ENCODE results near the gene MRPS27. TPM values are rescaled to one million over a fixed set of nuclear protein-coding genes. Genes with fewer than 3 reads are reported as not detected.

The MRPS27 gene
- total and polyA plus RNA-seq, 9 of the 15 experiments (the other 6 are each of a cell fraction or from before 2014, with no cell fraction given) = 73.6 to 144 (median 106) TPM

DNA sequence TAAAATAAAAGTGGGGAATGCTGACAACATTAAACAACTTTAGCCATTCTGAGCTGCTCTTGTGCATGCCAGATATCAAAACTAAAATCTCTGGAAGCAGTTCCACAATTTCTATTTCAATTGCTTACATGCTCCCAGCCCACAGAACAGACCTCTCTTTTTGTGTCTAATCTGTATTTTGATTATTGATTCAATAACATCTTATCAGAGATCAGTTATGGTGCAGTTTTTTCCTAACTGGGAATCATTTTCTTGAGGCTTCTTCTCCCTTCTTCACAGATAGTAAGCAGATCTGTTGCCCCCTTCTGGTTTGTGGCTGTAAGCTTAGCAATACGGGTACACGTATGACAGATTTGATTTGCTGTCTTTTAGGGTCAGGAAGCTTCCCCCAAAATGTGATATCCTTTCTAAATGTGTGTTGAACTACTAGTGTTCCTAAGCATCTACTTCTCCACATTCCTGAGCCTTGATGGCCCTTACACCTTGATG, 39.4 kb downstream of the MRPS27 start:
- FAIRE-seq (peak; percentile 59), DNase-seq (ENCODE audit: extremely low read depth in 1 of 4, low spot score in 3 of 4) (peak; percentile 38 to 62 (median 46)), ATAC-seq (peak; percentile 81)
- Histone ChIP-seq H3K4me1 (replicated peaks in 1 of 2; ENCODE audit: control insufficient read depth in 2 of 2, insufficient read depth in 2 of 2, low read length in 2 of 2) (peaks cover 7 to 33% of the 10 kb centered on the region in 2 experiments; a peak in 3 of 5 replicates), H2AFZ (ENCODE audit: low read depth, low read length) (no peak overlapping the region), H3K27ac (ENCODE audit: extremely low read depth, low read depth, low read length) (peak overlapping the region; percentile 73; the same call in 2 of the 3 replicates), H3K9me1 (ENCODE audit: control insufficient read depth, insufficient read depth, low read length) (no peaks in the 10 kb centered on the region), H3K27me3 (ENCODE audit: control insufficient read depth in 2 of 2, insufficient read depth in 2 of 2, low read length in 2 of 2) (no peaks in the 10 kb centered on the region), H3K4me3 (no peak overlapping the region), H3K9ac (ENCODE audit: insufficient read depth in 1 of 2, low read depth in 2 of 2, low read length in 2 of 2) (no peak overlapping the region), H3K79me2 (ENCODE audit: control insufficient read depth, insufficient read depth, low read length) (peaks cover 32% of the 10 kb centered on the region), H3K9me3 (replicated peaks; ENCODE audit: control insufficient read depth, insufficient read depth, low read depth, low read length) (no peaks in the 10 kb centered on the region), H3K36me3 (ENCODE audit: control insufficient read depth, insufficient read depth, low read length) (peaks cover 51% of the 10 kb centered on the region), H4K20me1 (replicated peaks; ENCODE audit: control insufficient read depth, insufficient read depth, low read length) (no peaks in the 10 kb centered on the region), H3K4me2 (ENCODE audit: insufficient read depth, low read length) (no peak overlapping the region; the same call in 1 of the 2 replicates)
- in situ Hi-C loops (cut with MboI) = no loop called here
- ChIA-PET POLR2A (interaction anchor here (0.6 to 3.1 kb wide), 8 partner anchors 12 to 496 kb away, joined by 3 to 17 read pairs (median 4); no protein-coding TSS in a partner anchor), CTCF (ENCODE audit: low intra/inter-chr PET ratio) (no interaction called here)
- intact Hi-C loops (cut with micrococcal nuclease) = loop anchor here (5.0 kb wide), 1 partner anchor 48 kb away; no protein-coding TSS in a partner anchor
- BruUV-seq (replicated peaks) = no TSS peak
- 13% methylated on average over 2 of the region's 2 CpGs for WGBS (ENCODE audit: insufficient coverage, low coverage, missing lambda C conversion rate)
- TF ChIP-seq, protein P1, sequence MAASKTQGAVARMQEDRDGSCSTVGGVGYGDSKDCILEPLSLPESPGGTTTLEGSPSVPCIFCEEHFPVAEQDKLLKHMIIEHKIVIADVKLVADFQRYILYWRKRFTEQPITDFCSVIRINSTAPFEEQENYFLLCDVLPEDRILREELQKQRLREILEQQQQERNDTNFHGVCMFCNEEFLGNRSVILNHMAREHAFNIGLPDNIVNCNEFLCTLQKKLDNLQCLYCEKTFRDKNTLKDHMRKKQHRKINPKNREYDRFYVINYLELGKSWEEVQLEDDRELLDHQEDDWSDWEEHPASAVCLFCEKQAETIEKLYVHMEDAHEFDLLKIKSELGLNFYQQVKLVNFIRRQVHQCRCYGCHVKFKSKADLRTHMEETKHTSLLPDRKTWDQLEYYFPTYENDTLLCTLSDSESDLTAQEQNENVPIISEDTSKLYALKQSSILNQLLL (CRISPR knock-in tag; IDR thresholded peaks at IDR 0.05; ENCODE audit: borderline replicate concordance) = no peak
- peak in 1 of 2 experiments; percentile 20; a peak in 1 of 4 replicates for TF ChIP-seq MAZ (CRISPR knock-in tag; conservative IDR thresholded peaks at IDR 0.05 in 1 of 2, IDR thresholded peaks at IDR 0.05 in 1 of 2)
- TF ChIP-seq RAD21 (CRISPR knock-in tag; conservative IDR thresholded peaks at IDR 0.05 in 1 of 2, IDR thresholded peaks at IDR 0.05 in 1 of 2) = peak; percentile 44 to 58; a peak in 3 of 4 replicates
- no peak for TF ChIP-seq FOXM1 (IDR thresholded peaks at IDR 0.05; ENCODE audit: low read depth)
- TF ChIP-seq FOXM1 (CRISPR knock-in tag; IDR thresholded peaks at IDR 0.05; ENCODE audit: low read depth) = no peak
- TF ChIP-seq SMAD2 (IDR thresholded peaks at IDR 0.05; ENCODE audit: low read depth, low read length) = no peak
- no peak for TF ChIP-seq ZNF695 (CRISPR knock-in tag; IDR thresholded peaks at IDR 0.05)
- TF ChIP-seq, protein P2, sequence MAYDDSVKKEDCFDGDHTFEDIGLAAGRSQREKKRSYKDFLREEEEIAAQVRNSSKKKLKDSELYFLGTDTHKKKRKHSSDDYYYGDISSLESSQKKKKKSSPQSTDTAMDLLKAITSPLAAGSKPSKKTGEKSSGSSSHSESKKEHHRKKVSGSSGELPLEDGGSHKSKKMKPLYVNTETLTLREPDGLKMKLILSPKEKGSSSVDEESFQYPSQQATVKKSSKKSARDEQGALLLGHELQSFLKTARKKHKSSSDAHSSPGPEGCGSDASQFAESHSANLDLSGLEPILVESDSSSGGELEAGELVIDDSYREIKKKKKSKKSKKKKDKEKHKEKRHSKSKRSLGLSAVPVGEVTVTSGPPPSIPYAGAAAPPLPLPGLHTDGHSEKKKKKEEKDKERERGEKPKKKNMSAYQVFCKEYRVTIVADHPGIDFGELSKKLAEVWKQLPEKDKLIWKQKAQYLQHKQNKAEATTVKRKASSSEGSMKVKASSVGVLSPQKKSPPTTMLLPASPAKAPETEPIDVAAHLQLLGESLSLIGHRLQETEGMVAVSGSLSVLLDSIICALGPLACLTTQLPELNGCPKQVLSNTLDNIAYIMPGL (CRISPR knock-in tag; IDR thresholded peaks at IDR 0.05) = no peak
- no peak for TF ChIP-seq PTTG1 (tag; IDR thresholded peaks at IDR 0.05; ENCODE audit: low read depth)
- no peak for TF ChIP-seq ZNF175 (CRISPR knock-in tag; IDR thresholded peaks at IDR 0.05; ENCODE audit: low read depth)
- TF ChIP-seq PTRF (tag; IDR thresholded peaks at IDR 0.05) = no peak
- TF ChIP-seq, protein P3, sequence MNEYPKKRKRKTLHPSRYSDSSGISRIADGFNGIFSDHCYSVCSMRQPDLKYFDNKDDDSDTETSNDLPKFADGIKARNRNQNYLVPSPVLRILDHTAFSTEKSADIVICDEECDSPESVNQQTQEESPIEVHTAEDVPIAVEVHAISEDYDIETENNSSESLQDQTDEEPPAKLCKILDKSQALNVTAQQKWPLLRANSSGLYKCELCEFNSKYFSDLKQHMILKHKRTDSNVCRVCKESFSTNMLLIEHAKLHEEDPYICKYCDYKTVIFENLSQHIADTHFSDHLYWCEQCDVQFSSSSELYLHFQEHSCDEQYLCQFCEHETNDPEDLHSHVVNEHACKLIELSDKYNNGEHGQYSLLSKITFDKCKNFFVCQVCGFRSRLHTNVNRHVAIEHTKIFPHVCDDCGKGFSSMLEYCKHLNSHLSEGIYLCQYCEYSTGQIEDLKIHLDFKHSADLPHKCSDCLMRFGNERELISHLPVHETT (CRISPR knock-in tag; conservative IDR thresholded peaks at IDR 0.05 in 1 of 2, IDR thresholded peaks at IDR 0.05 in 1 of 2) = no peak
- TF ChIP-seq, protein P4, sequence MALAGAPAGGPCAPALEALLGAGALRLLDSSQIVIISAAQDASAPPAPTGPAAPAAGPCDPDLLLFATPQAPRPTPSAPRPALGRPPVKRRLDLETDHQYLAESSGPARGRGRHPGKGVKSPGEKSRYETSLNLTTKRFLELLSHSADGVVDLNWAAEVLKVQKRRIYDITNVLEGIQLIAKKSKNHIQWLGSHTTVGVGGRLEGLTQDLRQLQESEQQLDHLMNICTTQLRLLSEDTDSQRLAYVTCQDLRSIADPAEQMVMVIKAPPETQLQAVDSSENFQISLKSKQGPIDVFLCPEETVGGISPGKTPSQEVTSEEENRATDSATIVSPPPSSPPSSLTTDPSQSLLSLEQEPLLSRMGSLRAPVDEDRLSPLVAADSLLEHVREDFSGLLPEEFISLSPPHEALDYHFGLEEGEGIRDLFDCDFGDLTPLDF (CRISPR knock-in tag; IDR thresholded peaks at IDR 0.05) = no peak
